ENCODE data around the gene SIRT3.

The SIRT3 gene

GRCh38 chr11:279966-280705, 44.0 kb upstream of the SIRT3 start:
- Histone ChIP-seq H3K27me3 (ENCODE audit: low read depth, low read length) (peaks cover 43% of the 10 kb centered on the region), H3K9me3 (ENCODE audit: control insufficient read depth in 1 of 2, low read length in 2 of 2) (peaks cover 0 to 5% of the 10 kb centered on the region in 2 donors), H3K4me3 (ENCODE audit: low read depth in 1 of 2, low read length in 2 of 2) (peak overlapping the region in 1 of 2 donors; percentile 51), H3K36me3 (ENCODE audit: control insufficient read depth in 1 of 2, insufficient read depth in 2 of 2, low read length in 2 of 2) (no peaks in the 10 kb centered on the region), H3K4me1 (ENCODE audit: control insufficient read depth in 1 of 2, insufficient read depth in 2 of 2, low read length in 2 of 2) (peaks cover 0 to 30% of the 10 kb centered on the region in 2 donors), H3K27ac (ENCODE audit: low read length) (no peak overlapping the region)

- peaks cover 43% of the 10 kb centered on the region for H3K27me3 ChIP-seq (ENCODE audit: low read depth, low read length)
- H3K4me3 ChIP-seq (ENCODE audit: low read depth in 1 of 2, low read length in 2 of 2), result peak overlapping the region; percentile 44 to 51
- H3K27ac ChIP-seq (ENCODE audit: low read length), result peak overlapping the region; percentile 80
- no peaks in the 10 kb centered on the region for H3K36me3 ChIP-seq (ENCODE audit: control insufficient read depth in 1 of 2, insufficient read depth in 2 of 2, low read length in 2 of 2)
- H3K4me1 ChIP-seq (ENCODE audit: control insufficient read depth in 1 of 2, insufficient read depth in 2 of 2, low read length in 2 of 2), result peaks cover 0 to 30% of the 10 kb centered on the region in 2 donors
- H3K9me3 ChIP-seq (ENCODE audit: control insufficient read depth in 1 of 2, low read length in 2 of 2), result peaks cover 0 to 5% of the 10 kb centered on the region in 2 donors
Measured at GRCh38 chr11:279040-279965, 43.2 kb upstream of the SIRT3 start.

- peak within 1 kb of the TSS; percentile 44 to 51 for H3K4me3 ChIP-seq (ENCODE audit: low read depth in 1 of 2, low read length in 2 of 2)
- peaks cover 0 to 30% of the 10 kb centered on the region in 2 donors for H3K4me1 ChIP-seq (ENCODE audit: control insufficient read depth in 1 of 2, insufficient read depth in 2 of 2, low read length in 2 of 2)
- no peaks in the 10 kb centered on the region for H3K36me3 ChIP-seq (ENCODE audit: control insufficient read depth in 1 of 2, insufficient read depth in 2 of 2, low read length in 2 of 2)
- peak within 1 kb of the TSS; percentile 80 for H3K27ac ChIP-seq (ENCODE audit: low read length)
- peaks cover 0 to 5% of the 10 kb centered on the region in 2 donors for H3K9me3 ChIP-seq (ENCODE audit: control insufficient read depth in 1 of 2, low read length in 2 of 2)
- peaks cover 43% of the 10 kb centered on the region for H3K27me3 ChIP-seq (ENCODE audit: low read depth, low read length)
Measured at GRCh38 chr11:278001-278951, 42.1 kb upstream of the SIRT3 start, which contains the start of gene NLRP6. NLRP6 (plus strand) TSS chr11:278407; CDS start chr11:278570, 163 bp downstream.

- no peak overlapping the region for H3K27ac ChIP-seq (ENCODE audit: low read length)
- no peaks in the 10 kb centered on the region for H3K36me3 ChIP-seq (ENCODE audit: control insufficient read depth in 1 of 2, insufficient read depth in 2 of 2, low read length in 2 of 2)
- peaks cover 0 to 5% of the 10 kb centered on the region in 2 donors for H3K9me3 ChIP-seq (ENCODE audit: control insufficient read depth in 1 of 2, low read length in 2 of 2)
- no peak overlapping the region for H3K4me3 ChIP-seq (ENCODE audit: low read depth in 1 of 2, low read length in 2 of 2)
- H3K4me1 ChIP-seq (ENCODE audit: control insufficient read depth in 1 of 2, insufficient read depth in 2 of 2, low read length in 2 of 2), result peaks cover 0 to 27% of the 10 kb centered on the region in 2 donors
- peaks cover 24% of the 10 kb centered on the region for H3K27me3 ChIP-seq (ENCODE audit: low read depth, low read length)
Measured at GRCh38 chr11:276219-276618, 40.1 kb upstream of the SIRT3 start.

- Histone ChIP-seq H3K4me3 (ENCODE audit: low read depth in 1 of 2, low read length in 2 of 2) (no peak overlapping the region), H3K27me3 (ENCODE audit: low read depth, low read length) (no peaks in the 10 kb centered on the region)
Measured at GRCh38 chr11:272931-273198, 36.7 kb upstream of the SIRT3 start.

GRCh38 chr11:272195-272930, 36.2 kb upstream of the SIRT3 start:
- H3K27ac ChIP-seq (ENCODE audit: low read length), result peak overlapping the region; percentile 86
- H3K36me3 ChIP-seq (ENCODE audit: control insufficient read depth in 1 of 2, insufficient read depth in 2 of 2, low read length in 2 of 2), result no peaks in the 10 kb centered on the region
- H3K9me3 ChIP-seq (ENCODE audit: control insufficient read depth in 1 of 2, low read length in 2 of 2), result peaks cover 0 to 5% of the 10 kb centered on the region in 2 donors
- H3K27me3 ChIP-seq (ENCODE audit: low read depth, low read length), result no peaks in the 10 kb centered on the region
- peaks cover 0 to 4% of the 10 kb centered on the region in 2 donors for H3K4me1 ChIP-seq (ENCODE audit: control insufficient read depth in 1 of 2, insufficient read depth in 2 of 2, low read length in 2 of 2)
- H3K4me3 ChIP-seq (ENCODE audit: low read depth in 1 of 2, low read length in 2 of 2), result no peak overlapping the region

More at GRCh38 chr11:272931-273198, 36.7 kb upstream of the SIRT3 start:
- no peaks in the 10 kb centered on the region for H3K36me3 ChIP-seq (ENCODE audit: control insufficient read depth in 1 of 2, insufficient read depth in 2 of 2, low read length in 2 of 2)
- H3K27ac ChIP-seq (ENCODE audit: low read length), result peak overlapping the region; percentile 86
- H3K9me3 ChIP-seq (ENCODE audit: control insufficient read depth in 1 of 2, low read length in 2 of 2), result peaks cover 0 to 5% of the 10 kb centered on the region in 2 donors
- peaks cover 0 to under 1% of the 10 kb centered on the region in 2 donors for H3K4me1 ChIP-seq (ENCODE audit: control insufficient read depth in 1 of 2, insufficient read depth in 2 of 2, low read length in 2 of 2)

- Histone ChIP-seq H3K4me1 (ENCODE audit: control insufficient read depth in 1 of 2, insufficient read depth in 2 of 2, low read length in 2 of 2) (peaks cover 0 to 4% of the 10 kb centered on the region in 2 donors), H3K4me3 (ENCODE audit: low read depth in 1 of 2, low read length in 2 of 2) (no peak overlapping the region), H3K9me3 (ENCODE audit: control insufficient read depth in 1 of 2, low read length in 2 of 2) (peaks cover 0 to 4% of the 10 kb centered on the region in 2 donors), H3K27me3 (ENCODE audit: low read depth, low read length) (no peaks in the 10 kb centered on the region), H3K27ac (ENCODE audit: low read length) (peak overlapping the region; percentile 75), H3K36me3 (ENCODE audit: control insufficient read depth in 1 of 2, insufficient read depth in 2 of 2, low read length in 2 of 2) (no peaks in the 10 kb centered on the region)
Measured at GRCh38 chr11:271319-271715, 35.2 kb upstream of the SIRT3 start.

GRCh38 chr11:270451-271318, 34.5 kb upstream of the SIRT3 start:
- H3K27ac ChIP-seq (ENCODE audit: low read length), result peak overlapping the region; percentile 75
- no peaks in the 10 kb centered on the region for H3K9me3 ChIP-seq (ENCODE audit: control insufficient read depth in 1 of 2, low read length in 2 of 2)
- no peaks in the 10 kb centered on the region for H3K36me3 ChIP-seq (ENCODE audit: control insufficient read depth in 1 of 2, insufficient read depth in 2 of 2, low read length in 2 of 2)
- H3K27me3 ChIP-seq (ENCODE audit: low read depth, low read length), result no peaks in the 10 kb centered on the region
- peaks cover 0 to 4% of the 10 kb centered on the region in 2 donors for H3K4me1 ChIP-seq (ENCODE audit: control insufficient read depth in 1 of 2, insufficient read depth in 2 of 2, low read length in 2 of 2)
- no peak overlapping the region for H3K4me3 ChIP-seq (ENCODE audit: low read depth in 1 of 2, low read length in 2 of 2)

- Histone ChIP-seq H3K27me3 (ENCODE audit: low read depth, low read length) (no peaks in the 10 kb centered on the region), H3K27ac (ENCODE audit: low read length) (peak overlapping the region; percentile 82), H3K4me1 (ENCODE audit: control insufficient read depth in 1 of 2, insufficient read depth in 2 of 2, low read length in 2 of 2) (peaks cover 0 to 4% of the 10 kb centered on the region in 2 donors), H3K36me3 (ENCODE audit: control insufficient read depth in 1 of 2, insufficient read depth in 2 of 2, low read length in 2 of 2) (no peaks in the 10 kb centered on the region), H3K9me3 (ENCODE audit: control insufficient read depth in 1 of 2, low read length in 2 of 2) (no peaks in the 10 kb centered on the region), H3K4me3 (ENCODE audit: low read depth in 1 of 2, low read length in 2 of 2) (peak overlapping the region in 1 of 2 donors; percentile 31)
Measured at GRCh38 chr11:269146-269890, 33.2 kb upstream of the SIRT3 start.
